CD1c-positive myeloid dendritic cell (primary cell): ENCODE measurements around the gene IL27RA.

Experiments used
- DNase-seq: peaks from one replicate; pipeline ENCODE4 v3.0.0-alpha.2; 2016; ENCODE audit errors: extremely low spot score

Gene IL27RA

GRCh38 chr19:14031719-14032480 lies at the start of gene IL27RA:
IL27RA (plus strand) TSS chr19:14031762; CDS start chr19:14031873, 111 bp downstream.
- peak; percentile 77 for DNase-seq

- DNase-seq = no peak
These were observed 49.5 kb upstream of the IL27RA start for GRCh38 chr19:13981988-13982501.

GRCh38 chr19:13982773-13983172 lies 48.8 kb upstream of the IL27RA start:
- DNase-seq = no peak

GRCh38 chr19:13983213-13983889 lies 48.2 kb upstream of the IL27RA start:
- no peak for DNase-seq

- no peak for DNase-seq
These were observed 47.4 kb upstream of the IL27RA start for GRCh38 chr19:13984186-13984585.

- DNase-seq = peak; percentile 73
These were observed 46.5 kb upstream of the IL27RA start for GRCh38 chr19:13984875-13985741.

- DNase-seq = no peak
These were observed 45.7 kb upstream of the IL27RA start for GRCh38 chr19:13985771-13986347.

- DNase-seq = peak; percentile 97
These were observed 45.1 kb upstream of the IL27RA start for GRCh38 chr19:13986348-13986904.

GRCh38 chr19:13987101-13987890 lies 44.3 kb upstream of the IL27RA start:
- DNase-seq = peak; percentile 58

GRCh38 chr19:13989487-13989886 lies 42.1 kb upstream of the IL27RA start:
- no peak for DNase-seq

GRCh38 chr19:13990085-13990484 lies 41.5 kb upstream of the IL27RA start:
- no peak for DNase-seq

GRCh38 chr19:13992025-13992424 lies 39.5 kb upstream of the IL27RA start:
- DNase-seq = no peak

GRCh38 chr19:13993590-13994300 lies 37.8 kb upstream of the IL27RA start:
- no peak for DNase-seq

GRCh38 chr19:13995017-13995728 lies 36.4 kb upstream of the IL27RA start:
- DNase-seq = no peak

- no peak for DNase-seq
These were observed 35.4 kb upstream of the IL27RA start for GRCh38 chr19:13995878-13996765.

GRCh38 chr19:13996928-13997630 lies 34.5 kb upstream of the IL27RA start:
- DNase-seq = no peak

GRCh38 chr19:13997631-13997962 lies 34.0 kb upstream of the IL27RA start:
- DNase-seq = no peak

GRCh38 chr19:13998426-13998825 lies 33.1 kb upstream of the IL27RA start:
- DNase-seq = no peak
